ENCODE measurements around the gene DUSP9.

GRCh38 chrX:153657161-153657560 is 10.2 kb downstream of the DUSP9 start:
- TF ChIP-seq, protein P1, sequence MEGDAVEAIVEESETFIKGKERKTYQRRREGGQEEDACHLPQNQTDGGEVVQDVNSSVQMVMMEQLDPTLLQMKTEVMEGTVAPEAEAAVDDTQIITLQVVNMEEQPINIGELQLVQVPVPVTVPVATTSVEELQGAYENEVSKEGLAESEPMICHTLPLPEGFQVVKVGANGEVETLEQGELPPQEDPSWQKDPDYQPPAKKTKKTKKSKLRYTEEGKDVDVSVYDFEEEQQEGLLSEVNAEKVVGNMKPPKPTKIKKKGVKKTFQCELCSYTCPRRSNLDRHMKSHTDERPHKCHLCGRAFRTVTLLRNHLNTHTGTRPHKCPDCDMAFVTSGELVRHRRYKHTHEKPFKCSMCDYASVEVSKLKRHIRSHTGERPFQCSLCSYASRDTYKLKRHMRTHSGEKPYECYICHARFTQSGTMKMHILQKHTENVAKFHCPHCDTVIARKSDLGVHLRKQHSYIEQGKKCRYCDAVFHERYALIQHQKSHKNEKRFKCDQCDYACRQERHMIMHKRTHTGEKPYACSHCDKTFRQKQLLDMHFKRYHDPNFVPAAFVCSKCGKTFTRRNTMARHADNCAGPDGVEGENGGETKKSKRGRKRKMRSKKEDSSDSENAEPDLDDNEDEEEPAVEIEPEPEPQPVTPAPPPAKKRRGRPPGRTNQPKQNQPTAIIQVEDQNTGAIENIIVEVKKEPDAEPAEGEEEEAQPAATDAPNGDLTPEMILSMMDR (IDR thresholded peaks at IDR 0.05; ENCODE audit: poor library complexity, severe bottlenecking): no peak
- TF ChIP-seq TAF1 (IDR thresholded peaks at IDR 0.05; ENCODE audit: low read depth): no peak
- no peak for TF ChIP-seq POLR2AphosphoS5 (IDR thresholded peaks at IDR 0.05)
- TF ChIP-seq MXI1 (conservative IDR thresholded peaks at IDR 0.05; ENCODE audit: poor library complexity, severe bottlenecking): no peak
- no peak for TF ChIP-seq EZH2 (IDR thresholded peaks at IDR 0.05; ENCODE audit: borderline replicate concordance, insufficient read depth, low read length, poor library complexity, severe bottlenecking)
- no peak for TF ChIP-seq EP300 (conservative IDR thresholded peaks at IDR 0.05; ENCODE audit: poor library complexity, severe bottlenecking)
- TF ChIP-seq SMC3 (conservative IDR thresholded peaks at IDR 0.05; ENCODE audit: poor library complexity): no peak
- no peak for TF ChIP-seq RAD21 (conservative IDR thresholded peaks at IDR 0.05)

Measured in neural cell (in vitro differentiated cells).